GM23248 (cell line): Measurements from ENCODE around the gene TDRD15.

ENCODE experiments used
- EZH2 ChIP-seq: fragments of 200-600 bp; sonication (generic); IDR thresholded peaks from 2 replicates; pipeline ENCODE4 v1.6.1; 2018; ENCODE audit warnings: antibody characterized with exemption, mild to moderate bottlenecking; ENCODE audit not compliant: insufficient read depth, poor library complexity, severe bottlenecking
- EZH2phosphoT487 ChIP-seq: fragments of 200-600 bp; sonication (generic); IDR thresholded peaks from 2 replicates; pipeline ENCODE4 v1.6.1; 2018; ENCODE audit warnings: antibody characterized with exemption, moderate library complexity, mild to moderate bottlenecking, low read depth; ENCODE audit not compliant: insufficient read depth

DNA sequence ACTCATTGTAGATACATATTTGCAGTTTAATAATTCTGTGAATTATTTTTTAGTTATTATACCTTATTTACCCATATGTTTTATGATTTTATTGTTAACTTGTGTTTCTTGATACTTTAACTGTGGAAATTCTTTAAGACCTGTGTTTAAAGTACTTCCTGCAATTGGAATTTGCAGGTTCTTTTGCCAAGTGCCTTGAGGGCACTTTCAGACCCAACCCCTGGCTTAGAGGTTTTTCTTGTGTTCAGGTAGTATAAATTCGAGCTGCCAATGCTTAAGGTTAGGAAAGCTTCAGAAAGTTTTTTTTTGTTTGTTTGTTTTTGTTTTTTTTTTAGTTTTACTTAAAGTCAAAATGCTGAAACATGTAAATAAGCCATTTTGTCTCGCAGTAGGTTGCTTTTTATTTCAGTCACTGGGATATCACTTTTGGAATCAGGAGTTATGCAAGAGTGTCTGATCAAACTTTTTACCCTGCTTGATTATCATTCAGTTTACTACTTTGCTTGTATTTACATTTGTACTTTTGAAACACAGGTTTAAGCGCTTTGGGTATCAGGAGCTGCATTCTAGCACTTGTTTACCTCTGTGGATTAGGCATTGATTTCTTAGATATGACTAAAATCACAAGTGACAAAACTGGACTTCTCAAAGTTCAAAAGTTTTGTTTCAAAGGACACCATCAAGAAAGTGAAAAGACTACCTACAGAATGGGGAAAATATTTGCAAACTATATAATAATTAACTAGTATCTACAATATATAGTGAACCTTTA is 31.8 kb downstream of the TDRD15 start:
- TF ChIP-seq EZH2phosphoT487 (no peak), EZH2 (no peak)
